Ascending aorta (tissue), 2 donors: ENCODE measurements around the gene THRB. TPM values are rescaled to one million over a fixed set of nuclear protein-coding genes. Genes with fewer than 3 reads are reported as not detected.

Experiments
- DNase-seq, 2 donors: peaks; one replicate each; pipeline ENCODE4 v3.0.0-alpha.2; 2019; ENCODE audit warnings: low spot score in 2 of 2
- H3K27ac ChIP-seq, 2 donors: fragments of 200-600 bp; sonication (generic); one replicate each; pipeline ENCODE4 v1.5.1; 2016 to 2017; ENCODE audit warnings: mild to moderate bottlenecking in 1 of 2
- H3K27me3 ChIP-seq: fragments of 200-600 bp; sonication (generic); one replicate; pipeline ENCODE4 v1.5.1; 2017
- H3K36me3 ChIP-seq, 2 donors: fragments of 200-600 bp; sonication (generic); one replicate each; pipeline ENCODE4 v1.5.1; 2016
- H3K4me1 ChIP-seq, 2 donors: fragments of 200-600 bp; sonication (generic); one replicate each; pipeline ENCODE4 v1.5.1; 2016 to 2017; ENCODE audit warnings: mild to moderate bottlenecking in 1 of 2
- H3K4me3 ChIP-seq, 2 donors: fragments of 200-600 bp; sonication (generic); one replicate each; pipeline ENCODE4 v1.5.1; 2016 to 2017; ENCODE audit warnings: mild to moderate bottlenecking in 1 of 2
- H3K9me3 ChIP-seq, 2 donors: fragments of 200-600 bp; sonication (generic); one replicate each; pipeline ENCODE4 v1.5.1; 2016
- intact Hi-C: fragments of 100-400 bp; cut with DNase I; formaldehyde crosslinking; loops from one replicate; pipeline ENCODE4 v1.15.1; 2023
- total RNA-seq: library from RNA; depleted of rRNA; stranded (reverse); fragments of >200 nt; gene quantifications from one replicate; pipeline ENCODE4 v1.1.0, GENCODE V29; 2016
- TF ChIP-seq, protein P1 (sequence below), 3 experiments: fragments of 200-600 bp in 2 of 3; fragments of 450-650 bp in 1 of 3; sonication (generic) in 2 of 3; IDR thresholded peaks; one replicate each; pipeline ENCODE4 v1.5.1; 2016 to 2019; ENCODE audit warnings: antibody characterized with exemption in 3 of 3, mild to moderate bottlenecking in 1 of 3, moderate library complexity in 1 of 3

The THRB gene
- total RNA-seq, 1 donor from 2014 or later = 24.7 TPM

DNA sequence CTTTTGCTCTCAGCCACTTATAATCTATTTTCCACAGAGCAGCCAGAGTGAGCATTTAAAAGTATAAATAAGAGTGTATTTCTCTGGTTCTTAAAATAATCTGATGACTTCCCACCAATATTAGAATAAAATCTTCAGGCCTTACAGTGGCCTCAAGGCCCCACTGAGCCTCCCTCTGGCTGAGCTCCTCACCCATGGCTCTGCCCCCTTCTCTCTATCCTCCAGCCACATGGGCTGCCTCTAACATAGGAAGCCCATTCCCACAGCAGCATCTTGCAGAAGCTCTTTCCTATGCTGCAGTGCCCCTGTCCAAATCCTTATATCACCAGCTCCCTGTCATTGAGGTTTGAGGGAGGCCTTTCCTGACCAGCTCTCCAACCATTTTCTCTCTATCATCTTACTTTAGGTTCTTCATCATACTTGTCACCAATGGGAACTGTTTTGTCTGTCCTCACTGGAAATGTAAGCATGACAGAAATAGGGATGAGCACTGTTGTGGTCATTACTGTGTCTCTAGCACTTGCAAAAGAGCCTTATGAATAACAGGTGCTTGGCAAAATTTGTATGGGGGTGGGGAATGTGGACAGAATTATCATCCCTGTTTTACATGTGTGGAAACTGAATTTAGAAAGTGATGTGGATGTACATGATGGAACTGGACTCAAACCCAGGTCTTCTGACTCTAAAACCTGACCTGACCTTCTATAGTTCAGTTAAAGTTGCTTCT, 299.0 kb downstream of the THRB start:
- H3K36me3 ChIP-seq = no peaks in the 10 kb centered on the region
- no peaks in the 10 kb centered on the region for H3K27me3 ChIP-seq
- no peak overlapping the region for H3K4me3 ChIP-seq
- peak overlapping the region in 1 of 2 donors; percentile 2 for H3K27ac ChIP-seq
- TF ChIP-seq, protein P1, sequence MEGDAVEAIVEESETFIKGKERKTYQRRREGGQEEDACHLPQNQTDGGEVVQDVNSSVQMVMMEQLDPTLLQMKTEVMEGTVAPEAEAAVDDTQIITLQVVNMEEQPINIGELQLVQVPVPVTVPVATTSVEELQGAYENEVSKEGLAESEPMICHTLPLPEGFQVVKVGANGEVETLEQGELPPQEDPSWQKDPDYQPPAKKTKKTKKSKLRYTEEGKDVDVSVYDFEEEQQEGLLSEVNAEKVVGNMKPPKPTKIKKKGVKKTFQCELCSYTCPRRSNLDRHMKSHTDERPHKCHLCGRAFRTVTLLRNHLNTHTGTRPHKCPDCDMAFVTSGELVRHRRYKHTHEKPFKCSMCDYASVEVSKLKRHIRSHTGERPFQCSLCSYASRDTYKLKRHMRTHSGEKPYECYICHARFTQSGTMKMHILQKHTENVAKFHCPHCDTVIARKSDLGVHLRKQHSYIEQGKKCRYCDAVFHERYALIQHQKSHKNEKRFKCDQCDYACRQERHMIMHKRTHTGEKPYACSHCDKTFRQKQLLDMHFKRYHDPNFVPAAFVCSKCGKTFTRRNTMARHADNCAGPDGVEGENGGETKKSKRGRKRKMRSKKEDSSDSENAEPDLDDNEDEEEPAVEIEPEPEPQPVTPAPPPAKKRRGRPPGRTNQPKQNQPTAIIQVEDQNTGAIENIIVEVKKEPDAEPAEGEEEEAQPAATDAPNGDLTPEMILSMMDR (IDR thresholded peaks at IDR 0.05) = no peak
- DNase-seq = no peak
- intact Hi-C loops = no loop called here
- peaks cover 5 to 17% of the 10 kb centered on the region in 2 donors for H3K4me1 ChIP-seq
- H3K9me3 ChIP-seq = no peaks in the 10 kb centered on the region

DNA sequence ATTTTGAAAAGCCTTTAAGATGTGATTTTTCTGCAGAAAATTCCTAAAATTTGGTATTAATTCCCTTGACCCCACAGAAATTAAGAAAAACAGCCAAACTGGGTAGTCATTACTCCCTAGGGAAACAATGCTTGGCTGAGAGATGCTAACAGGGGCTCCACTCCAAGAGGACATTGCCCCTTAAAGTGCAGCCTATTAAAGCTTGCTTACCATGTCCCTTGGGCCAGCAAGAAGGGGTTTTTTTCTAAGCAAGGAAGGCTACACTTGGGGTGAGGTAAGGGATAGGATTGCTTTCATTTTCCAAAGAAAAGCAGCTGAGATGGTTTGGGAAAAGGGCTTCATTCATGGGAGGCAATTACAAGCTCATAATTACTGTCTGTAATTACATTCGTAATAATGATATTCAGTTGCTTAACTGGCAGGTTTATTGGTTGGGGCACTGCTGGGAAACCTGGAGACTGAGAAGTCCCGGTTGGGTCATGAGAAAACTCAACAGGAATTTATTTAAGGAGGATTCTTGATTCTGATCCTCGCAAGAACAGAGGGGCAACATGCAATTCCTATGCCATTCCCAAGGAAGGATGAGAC, 302.1 kb downstream of the THRB start:
- H3K4me3 ChIP-seq = peak overlapping the region in 1 of 2 donors; percentile 18

DNA sequence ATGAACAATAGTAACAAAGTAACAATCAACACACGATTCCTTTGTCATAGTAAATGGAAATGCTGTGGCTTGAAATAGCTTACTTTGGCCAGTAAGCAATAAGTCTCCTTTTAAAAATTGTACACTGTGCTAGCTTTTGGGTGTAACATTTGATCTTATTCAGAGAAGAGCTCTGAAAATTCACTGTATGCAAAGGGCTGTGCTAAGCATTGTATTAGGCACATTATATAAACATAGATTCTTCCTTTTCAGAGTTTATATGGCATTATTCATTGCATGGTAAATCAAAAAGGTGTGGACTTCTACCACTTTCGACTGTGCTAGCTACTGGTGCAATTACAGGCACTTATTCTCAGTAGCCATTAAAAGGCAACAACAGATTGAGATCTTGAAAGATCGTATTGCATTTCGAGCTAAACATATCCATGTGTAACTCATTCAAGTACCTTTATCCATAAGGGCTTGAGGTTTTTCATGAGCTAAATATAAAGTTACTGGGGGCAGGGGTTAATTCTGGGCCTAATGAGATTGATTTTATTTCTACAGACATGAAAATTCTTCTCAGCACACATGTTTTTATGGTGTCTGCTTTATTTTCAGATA, 302.7 kb downstream of the THRB start:
- TF ChIP-seq, protein P1 (IDR thresholded peaks at IDR 0.05) = no peak
- intact Hi-C loops = no loop called here
- Histone ChIP-seq H3K27ac (peak overlapping the region in 1 of 2 donors; percentile 20), H3K4me1 (peaks cover 5 to 22% of the 10 kb centered on the region in 2 donors), H3K9me3 (no peaks in the 10 kb centered on the region), H3K36me3 (no peaks in the 10 kb centered on the region), H3K4me3 (no peak overlapping the region), H3K27me3 (no peaks in the 10 kb centered on the region)
- DNase-seq = no peak

More for the DNA sequence above, 302.1 kb downstream of the THRB start:
- H3K27me3 ChIP-seq = no peaks in the 10 kb centered on the region
- TF ChIP-seq, protein P1 (IDR thresholded peaks at IDR 0.05) = no peak
- no peak for DNase-seq
- peak overlapping the region; percentile 9 to 20 for H3K27ac ChIP-seq
- no peaks in the 10 kb centered on the region for H3K9me3 ChIP-seq
- intact Hi-C loops = no loop called here
- no peaks in the 10 kb centered on the region for H3K36me3 ChIP-seq
- H3K4me1 ChIP-seq = peaks cover 5 to 17% of the 10 kb centered on the region in 2 donors

DNA sequence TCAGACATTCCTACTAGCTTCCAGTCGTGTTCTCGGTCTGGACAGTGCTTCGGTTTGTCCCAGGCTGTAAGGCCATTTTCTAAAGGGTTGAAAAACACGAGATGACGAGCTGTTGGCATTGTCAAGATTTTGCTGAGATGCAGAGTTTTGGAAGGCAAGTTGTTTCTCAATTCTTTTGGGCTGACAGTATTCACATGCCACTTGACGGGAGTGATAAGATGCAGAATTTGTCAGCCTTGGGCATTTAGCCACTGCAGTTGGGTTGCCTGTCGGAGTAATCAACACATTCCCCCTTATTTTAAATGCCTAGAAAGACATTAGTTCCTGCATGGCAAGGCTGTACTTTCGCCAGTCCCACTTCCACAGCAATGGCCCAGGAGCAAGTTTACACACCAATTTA, 304.4 kb downstream of the THRB start:
- peaks cover 5 to 32% of the 10 kb centered on the region in 2 donors for H3K4me1 ChIP-seq
- no peaks in the 10 kb centered on the region for H3K27me3 ChIP-seq
- no peak for DNase-seq
- TF ChIP-seq, protein P1 (IDR thresholded peaks at IDR 0.05) = no peak
- H3K9me3 ChIP-seq = no peaks in the 10 kb centered on the region
- H3K36me3 ChIP-seq = no peaks in the 10 kb centered on the region
- intact Hi-C loops = no loop called here
- H3K27ac ChIP-seq = peak overlapping the region; percentile 70 to 74
- H3K4me3 ChIP-seq = peak overlapping the region; percentile 23 to 54

DNA sequence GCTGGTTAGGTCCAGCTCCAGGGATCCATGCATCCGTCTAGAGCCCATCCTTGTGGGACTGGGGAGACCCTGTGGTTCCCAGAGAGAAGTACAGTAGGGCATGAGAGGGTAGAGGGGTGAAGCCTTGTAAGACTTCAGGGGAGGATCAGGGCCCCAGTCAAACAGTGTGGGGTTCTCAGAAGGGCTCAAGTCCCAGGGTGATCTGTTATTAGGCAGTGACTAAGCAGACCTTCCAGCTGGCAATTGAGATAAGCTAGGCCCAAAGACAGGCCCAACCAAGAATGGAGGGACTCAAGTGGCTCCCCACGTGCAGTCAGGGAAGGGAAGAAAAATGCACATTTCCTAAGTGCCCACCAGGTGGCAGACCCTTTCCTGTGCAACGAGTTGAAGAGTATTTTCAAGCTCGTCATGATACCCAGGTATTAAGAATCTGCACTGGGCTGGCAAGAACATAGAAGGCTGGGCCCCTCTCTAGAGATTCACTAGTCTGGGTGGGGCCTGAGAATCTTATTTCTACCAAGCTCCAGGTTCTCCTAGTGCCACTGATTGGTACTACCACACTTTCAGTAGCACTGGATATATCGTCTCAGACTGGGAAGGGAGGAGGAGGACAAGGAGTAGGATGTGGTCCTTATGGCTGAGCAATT, 308.8 kb downstream of the THRB start:
- TF ChIP-seq, protein P1 (IDR thresholded peaks at IDR 0.05) = peak; percentile 54 to 65 (median 58)
- Histone ChIP-seq H3K27me3 (no peaks in the 10 kb centered on the region), H3K4me1 (peaks cover 0 to 36% of the 10 kb centered on the region in 2 donors), H3K27ac (peak overlapping the region; percentile 66 to 87), H3K36me3 (no peaks in the 10 kb centered on the region), H3K4me3 (no peak overlapping the region), H3K9me3 (no peaks in the 10 kb centered on the region)
- peak in 1 of 2 donors; percentile 69 for DNase-seq
- intact Hi-C loops = loop anchor here (2.0 to 10.0 kb wide), 3 partner anchors 36 to 499 kb away; no protein-coding TSS in a partner anchor
